ENCODE measurements around the gene VMP1. TPM values are rescaled to one million over a fixed set of nuclear protein-coding genes. Genes with fewer than 3 reads are reported as not detected.

The VMP1 gene
- total and polyA plus RNA-seq, 2 donors (not counting 1 experiment from before 2014, with no cell fraction given): 20.4 to 83.5 TPM

GRCh38 chr17:59793205-59793604 lies 85.8 kb downstream of the VMP1 start:
- no peak overlapping the region for H3K27ac ChIP-seq (ENCODE audit: low read length in 2 of 2)
- no peaks in the 10 kb centered on the region for H4K20me1 ChIP-seq (ENCODE audit: control insufficient read depth, insufficient read depth, low read length, poor library complexity, severe bottlenecking)
- H3K9me3 Mint-ChIP-seq (ENCODE audit: insufficient read depth): no peaks in the 10 kb centered on the region
- H3K4me1 Mint-ChIP-seq: peaks cover 4% of the 10 kb centered on the region
- no peak for ATAC-seq (ENCODE audit: low read depth)
- H2AFZ ChIP-seq (ENCODE audit: insufficient read depth, low read depth, low read length, poor library complexity, severe bottlenecking): no peak overlapping the region
- no peak overlapping the region for H3K4me2 ChIP-seq (replicated peaks; ENCODE audit: low read depth, low read length, poor library complexity, severe bottlenecking)
- H3K9me3 ChIP-seq (ENCODE audit: control extremely low read depth in 1 of 3, control insufficient read depth in 2 of 3, insufficient read depth in 1 of 3, low read length in 2 of 3): no peaks in the 10 kb centered on the region
- H3K27me3 Mint-ChIP-seq: no peaks in the 10 kb centered on the region
- H3K27me3 ChIP-seq (replicated peaks in 1 of 4; ENCODE audit: control extremely low read depth in 1 of 4, control insufficient read depth in 3 of 4, insufficient read depth in 4 of 4, low read length in 3 of 4): no peaks in the 10 kb centered on the region
- no peak for DNase-seq
- TF ChIP-seq EZH2 (IDR thresholded peaks at IDR 0.05; ENCODE audit: borderline replicate concordance, insufficient read depth, low read depth, low read length, poor library complexity, severe bottlenecking) (no peak), CTCF (IDR thresholded peaks at IDR 0.05) (no peak)
- ChIA-PET POLR2A (no interaction called here), CTCF (no interaction called here)
- no CpG with 5 or more reads among the region's 6 CpGs for WGBS (ENCODE audit: insufficient coverage)
- peaks cover 0 to under 1% of the 10 kb centered on the region in 2 donors for H3K4me1 ChIP-seq (ENCODE audit: control insufficient read depth in 2 of 2, insufficient read depth in 2 of 2, low read length in 2 of 2)
- intact Hi-C loops (cut with micrococcal nuclease): no loop called here
- no peak overlapping the region for H3K4me3 ChIP-seq (ENCODE audit: control extremely low read depth in 1 of 5, extremely low read depth in 1 of 5, insufficient read depth in 1 of 5, low read depth in 2 of 5, low read length in 4 of 5)
- H3K27ac Mint-ChIP-seq: no peak overlapping the region
- H3K36me3 ChIP-seq (replicated peaks in 1 of 2; ENCODE audit: control extremely low read depth in 1 of 2, control insufficient read depth in 1 of 2, extremely low read depth in 1 of 2, insufficient read depth in 2 of 2, low read length in 1 of 2): peaks cover 0 to 2% of the 10 kb centered on the region in 2 experiments
- no peak overlapping the region for H3K4me3 Mint-ChIP-seq
- no peak overlapping the region for H3K9ac ChIP-seq (ENCODE audit: low read length)
- peaks cover 6% of the 10 kb centered on the region for H3K79me2 ChIP-seq (ENCODE audit: control insufficient read depth, insufficient read depth, low read length)

DNA sequence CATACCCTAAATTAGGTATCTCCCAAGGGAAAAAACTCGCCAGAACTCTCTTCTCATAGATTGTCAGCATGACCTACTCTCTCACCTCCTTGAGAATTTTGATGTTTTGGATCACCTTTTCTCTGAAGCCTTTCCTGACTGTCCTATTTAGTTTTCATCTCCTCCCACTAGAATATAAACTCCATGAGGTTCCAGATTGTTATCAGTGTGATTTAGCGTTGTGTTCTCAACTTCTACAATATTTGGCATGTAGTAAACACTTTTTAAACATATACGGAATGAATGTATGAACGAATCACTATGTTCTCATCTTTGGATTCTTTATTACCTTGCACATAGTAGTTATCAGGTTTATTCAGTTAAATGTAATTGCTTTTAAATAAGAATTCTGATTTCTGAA lies 88.7 kb downstream of the VMP1 start:
- Histone ChIP-seq H3K9me3 (ENCODE audit: control extremely low read depth in 1 of 3, control insufficient read depth in 2 of 3, insufficient read depth in 1 of 3, low read length in 2 of 3) (no peaks in the 10 kb centered on the region), H3K79me2 (ENCODE audit: control insufficient read depth, insufficient read depth, low read length) (peaks cover 3% of the 10 kb centered on the region), H2AFZ (ENCODE audit: insufficient read depth, low read depth, low read length, poor library complexity, severe bottlenecking) (no peak overlapping the region), H4K20me1 (ENCODE audit: control insufficient read depth, insufficient read depth, low read length, poor library complexity, severe bottlenecking) (no peaks in the 10 kb centered on the region), H3K36me3 (replicated peaks in 1 of 2; ENCODE audit: control extremely low read depth in 1 of 2, control insufficient read depth in 1 of 2, extremely low read depth in 1 of 2, insufficient read depth in 2 of 2, low read length in 1 of 2) (peaks cover 0 to 2% of the 10 kb centered on the region in 2 experiments), H3K27me3 (replicated peaks in 1 of 4; ENCODE audit: control extremely low read depth in 1 of 4, control insufficient read depth in 3 of 4, insufficient read depth in 4 of 4, low read length in 3 of 4) (no peaks in the 10 kb centered on the region), H3K4me1 (ENCODE audit: control insufficient read depth in 2 of 2, insufficient read depth in 2 of 2, low read length in 2 of 2) (no peaks in the 10 kb centered on the region), H3K9ac (ENCODE audit: low read length) (no peak overlapping the region), H3K4me3 (ENCODE audit: control extremely low read depth in 1 of 5, extremely low read depth in 1 of 5, insufficient read depth in 1 of 5, low read depth in 2 of 5, low read length in 4 of 5) (no peak overlapping the region), H3K4me2 (replicated peaks; ENCODE audit: low read depth, low read length, poor library complexity, severe bottlenecking) (no peak overlapping the region), H3K27ac (ENCODE audit: low read length in 2 of 2) (no peak overlapping the region)
- DNase-seq (no peak), ATAC-seq (ENCODE audit: low read depth) (no peak)
- intact Hi-C loops (cut with micrococcal nuclease): no loop called here
- no peak for TF ChIP-seq CTCF (IDR thresholded peaks at IDR 0.05)
- Mint-ChIP-seq H3K4me1 (no peaks in the 10 kb centered on the region), H3K4me3 (no peak overlapping the region), H3K27me3 (no peaks in the 10 kb centered on the region), H3K27ac (no peak overlapping the region), H3K9me3 (ENCODE audit: insufficient read depth) (no peaks in the 10 kb centered on the region)
- 71% methylated on average over 1 of the region's 4 CpGs for WGBS (ENCODE audit: insufficient coverage)
- ChIA-PET POLR2A (no interaction called here), CTCF (interaction anchor here (0.6 kb wide), 1 partner anchor 24 kb away, joined by 3 read pairs; no protein-coding TSS in a partner anchor)

Data from B cell (primary cell).